HG02623 (cell line): Measurements from ENCODE around the gene MYOD1.

ENCODE experiments used
- ATAC-seq: cut with Tn5 transposase; IDR thresholded peaks from one replicate; pipeline ENCODE4 v1.9.1; 2021; ENCODE audit warnings: moderate library complexity; ENCODE audit not compliant: unreplicated experiment

Gene MYOD1

DNA sequence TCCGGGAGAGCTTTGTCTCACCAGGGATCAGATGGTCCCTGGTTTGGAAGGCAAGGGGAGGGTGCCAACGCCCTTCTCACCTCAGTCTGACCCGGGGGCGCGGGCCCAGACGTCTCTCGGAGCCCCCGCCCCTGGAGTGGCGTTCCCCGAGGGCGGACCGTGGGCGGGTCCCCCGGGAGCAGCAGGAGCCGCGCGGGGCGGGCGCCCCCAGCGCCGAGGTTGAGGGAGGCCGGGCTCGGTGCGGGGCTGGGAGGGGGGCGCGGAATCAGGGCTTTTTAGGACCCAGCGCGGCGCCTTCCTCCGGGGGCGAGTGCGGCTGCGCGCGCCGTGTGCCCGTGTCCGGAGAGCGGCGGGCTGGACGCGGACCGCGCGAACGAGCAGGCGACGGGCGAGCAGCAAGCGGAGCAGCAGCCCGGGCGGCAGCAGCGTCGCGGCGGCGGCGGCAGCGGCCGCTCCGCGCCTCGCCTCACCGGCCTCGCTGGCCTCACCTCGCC is 15.1 kb downstream of the MYOD1 start, which contains the start of gene KCNC1:
Gene KCNC1 (plus strand): TSS at position 364 of the 494 bp plus-strand sequence. CDS start 1,222 bp downstream, outside the sequence.
- no peak for ATAC-seq

DNA sequence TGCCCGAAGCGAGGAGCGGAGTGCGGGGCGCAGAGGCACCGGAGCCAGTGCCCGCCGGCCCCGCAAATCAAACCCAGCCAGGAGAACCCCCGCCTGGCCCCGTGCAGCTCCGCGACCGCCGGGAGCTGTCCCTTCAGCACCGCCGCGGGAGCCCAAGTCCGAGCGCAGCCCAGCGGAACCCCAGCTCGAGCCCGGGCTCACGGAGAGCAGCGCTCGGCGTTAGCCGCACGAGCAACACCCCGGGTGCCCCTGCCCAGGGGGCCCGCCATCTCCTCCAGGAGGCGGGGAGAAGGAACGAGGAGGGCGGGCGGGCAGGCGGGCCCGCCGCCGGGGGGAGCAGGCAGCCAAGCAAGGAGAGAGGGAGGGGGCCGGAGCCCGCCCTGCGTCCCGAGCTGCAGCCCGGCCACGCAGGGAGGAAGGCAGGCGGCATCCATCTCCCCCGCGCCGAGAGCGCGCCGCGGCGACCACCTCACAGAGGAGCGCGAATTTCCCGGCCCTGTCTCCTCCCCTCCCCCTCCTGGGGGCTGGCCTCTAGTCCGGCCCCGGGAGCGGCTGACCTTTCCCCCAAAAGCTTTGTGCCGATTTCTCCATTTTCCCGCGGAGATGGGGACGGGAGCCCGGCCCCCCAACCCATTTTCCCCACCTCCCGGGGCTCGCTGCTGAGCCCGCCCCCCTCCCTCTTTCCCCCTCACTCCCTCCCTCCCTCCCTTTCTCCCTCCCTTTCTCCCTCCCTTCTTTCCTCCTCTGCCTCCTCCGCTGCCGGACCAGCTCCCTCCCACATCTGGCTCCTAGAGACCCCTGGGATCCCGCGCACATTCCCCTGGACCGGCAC is 15.8 kb downstream of the MYOD1 start:
- no peak for ATAC-seq

DNA sequence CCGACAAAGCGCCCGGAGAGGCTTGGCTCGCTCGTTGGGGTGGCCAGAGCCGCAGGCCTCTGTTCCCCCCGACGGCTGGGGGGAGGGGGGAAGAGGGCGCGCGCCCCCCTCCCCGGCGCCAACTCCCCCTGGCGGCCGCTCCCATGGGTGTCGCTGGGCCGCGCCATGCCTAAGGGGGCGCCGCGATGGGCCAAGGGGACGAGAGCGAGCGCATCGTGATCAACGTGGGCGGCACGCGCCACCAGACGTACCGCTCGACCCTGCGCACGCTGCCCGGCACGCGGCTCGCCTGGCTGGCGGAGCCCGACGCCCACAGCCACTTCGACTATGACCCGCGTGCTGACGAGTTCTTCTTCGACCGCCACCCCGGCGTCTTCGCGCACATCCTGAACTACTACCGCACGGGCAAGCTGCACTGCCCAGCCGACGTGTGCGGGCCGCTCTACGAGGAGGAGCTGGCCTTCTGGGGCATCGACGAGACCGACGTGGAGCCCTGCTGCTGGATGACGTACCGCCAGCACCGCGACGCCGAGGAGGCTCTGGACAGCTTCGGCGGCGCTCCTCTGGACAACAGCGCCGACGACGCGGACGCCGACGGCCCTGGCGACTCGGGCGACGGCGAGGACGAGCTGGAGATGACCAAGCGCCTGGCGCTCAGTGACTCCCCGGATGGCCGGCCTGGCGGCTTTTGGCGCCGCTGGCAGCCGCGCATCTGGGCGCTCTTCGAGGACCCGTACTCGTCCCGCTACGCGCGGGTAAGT is 16.6 kb downstream of the MYOD1 start:
- no peak for ATAC-seq

DNA sequence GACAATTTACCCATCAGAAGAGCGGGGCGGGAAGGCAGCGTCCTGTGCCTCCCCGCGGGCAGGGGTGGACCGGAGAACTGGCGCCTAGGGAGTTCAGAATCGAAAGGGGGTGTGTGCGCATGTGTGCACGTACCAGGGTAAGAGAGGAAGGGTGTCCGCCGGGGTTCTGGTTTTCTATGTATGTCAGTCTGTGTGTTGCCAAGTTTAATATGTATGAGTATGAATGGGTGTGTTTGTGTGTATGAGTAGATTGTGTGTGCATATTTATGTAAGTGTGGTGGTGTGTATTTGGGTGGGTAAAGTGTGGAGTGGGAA is 17.2 kb downstream of the MYOD1 start:
- ATAC-seq = no peak

DNA sequence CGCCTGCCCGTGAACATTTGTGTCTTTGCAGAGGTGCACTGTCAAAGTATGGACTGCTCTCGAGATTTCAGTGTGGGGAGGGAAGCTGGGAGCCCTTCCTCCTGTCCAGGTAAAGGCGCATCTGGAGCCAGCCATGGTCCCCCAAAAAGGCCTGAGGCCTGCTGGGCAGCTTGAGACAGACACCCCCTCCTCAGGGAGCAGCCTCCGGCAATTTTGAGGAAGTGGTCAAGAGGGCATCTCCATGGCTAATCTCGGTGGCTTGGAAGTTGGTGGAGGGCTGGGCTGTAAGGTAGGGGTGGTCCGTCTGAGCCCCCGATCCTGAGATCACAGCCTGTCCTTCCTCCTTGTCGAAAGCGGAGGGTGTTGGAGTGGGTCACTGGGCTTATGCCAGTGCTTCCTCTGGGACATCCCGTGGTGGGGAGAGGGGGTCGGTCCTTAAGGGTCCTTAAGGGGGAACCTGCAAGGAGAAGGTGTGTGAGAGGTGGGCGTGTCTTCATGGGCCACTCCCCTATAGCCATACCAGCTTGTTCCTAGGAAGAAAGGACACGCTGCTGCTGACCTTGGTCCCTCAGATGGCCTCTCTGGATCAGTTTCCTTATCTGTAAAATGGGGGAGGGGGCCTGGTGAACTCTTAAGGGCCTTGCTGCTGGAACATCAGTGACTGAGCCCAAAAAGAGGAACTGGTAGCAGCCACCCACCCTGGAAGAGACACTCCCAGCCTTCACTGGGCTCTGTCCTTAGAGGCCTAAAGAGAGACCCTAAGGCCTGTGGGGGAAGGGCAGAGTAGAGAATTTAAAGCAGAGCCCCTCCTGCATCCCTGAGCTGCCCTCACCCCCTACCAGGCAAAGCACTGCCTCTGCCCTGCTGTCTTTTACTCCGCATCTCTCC is 17.8 kb downstream of the MYOD1 start:
- ATAC-seq = no peak

DNA sequence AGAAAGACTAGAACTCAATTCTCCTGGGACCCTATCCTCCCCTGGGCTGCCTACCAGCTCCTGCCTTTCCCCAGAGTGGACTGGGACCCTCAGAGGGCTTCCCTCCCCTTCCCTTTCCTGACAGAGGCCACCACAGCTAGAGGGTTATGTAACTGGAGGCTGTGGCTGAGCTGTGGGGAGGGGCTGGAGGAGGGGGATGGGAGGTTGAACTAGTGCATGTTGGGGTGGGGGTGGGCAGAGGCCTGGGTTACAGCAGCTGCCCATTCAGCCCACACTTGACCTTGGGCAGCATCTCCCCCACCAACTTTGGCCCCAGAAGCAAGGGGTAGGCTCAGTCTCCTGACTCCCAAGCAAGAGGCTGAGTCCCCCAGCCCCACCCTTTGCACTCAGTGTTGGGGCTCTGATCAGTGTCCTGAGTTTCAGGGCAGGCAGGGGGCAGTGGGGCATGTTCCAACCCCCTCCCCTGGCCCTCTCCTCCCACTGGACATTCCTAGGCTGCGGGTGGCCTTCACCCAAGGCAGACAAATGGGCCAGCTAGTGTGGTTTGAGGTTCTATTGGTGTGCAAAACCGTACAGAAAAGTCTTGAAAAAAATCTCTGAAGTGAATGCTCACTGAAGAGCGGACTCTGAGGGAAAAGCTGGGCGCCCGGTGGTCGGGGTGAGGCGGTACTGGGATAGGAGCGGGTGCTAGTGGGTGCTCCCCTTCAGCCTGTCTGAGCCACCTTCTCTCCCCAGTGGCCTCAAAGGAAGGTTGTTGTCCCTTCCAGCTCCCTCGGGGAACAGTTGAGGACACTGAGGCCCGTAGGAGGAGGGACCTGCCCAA is 19.0 kb downstream of the MYOD1 start:
- ATAC-seq = no peak

DNA sequence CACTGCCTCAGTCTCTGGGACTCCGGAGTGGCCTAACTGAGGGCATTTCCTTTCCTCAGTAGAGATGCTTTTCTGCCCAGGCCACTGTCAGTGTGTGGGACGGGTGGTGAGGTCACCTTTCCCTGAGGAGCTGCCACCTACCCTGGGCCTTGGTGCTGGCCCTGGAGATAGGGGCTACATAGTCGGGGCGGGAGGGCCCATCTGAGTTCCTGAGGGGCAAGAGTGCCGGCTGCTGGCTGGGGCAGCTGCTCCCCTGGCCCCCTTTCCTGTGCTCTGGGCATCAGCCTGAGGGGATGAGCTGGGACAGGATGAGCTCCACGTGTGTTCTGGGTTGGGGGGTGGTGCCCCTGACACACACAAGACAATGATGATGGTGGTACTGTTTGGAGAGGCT is 20.6 kb downstream of the MYOD1 start:
- no peak for ATAC-seq

DNA sequence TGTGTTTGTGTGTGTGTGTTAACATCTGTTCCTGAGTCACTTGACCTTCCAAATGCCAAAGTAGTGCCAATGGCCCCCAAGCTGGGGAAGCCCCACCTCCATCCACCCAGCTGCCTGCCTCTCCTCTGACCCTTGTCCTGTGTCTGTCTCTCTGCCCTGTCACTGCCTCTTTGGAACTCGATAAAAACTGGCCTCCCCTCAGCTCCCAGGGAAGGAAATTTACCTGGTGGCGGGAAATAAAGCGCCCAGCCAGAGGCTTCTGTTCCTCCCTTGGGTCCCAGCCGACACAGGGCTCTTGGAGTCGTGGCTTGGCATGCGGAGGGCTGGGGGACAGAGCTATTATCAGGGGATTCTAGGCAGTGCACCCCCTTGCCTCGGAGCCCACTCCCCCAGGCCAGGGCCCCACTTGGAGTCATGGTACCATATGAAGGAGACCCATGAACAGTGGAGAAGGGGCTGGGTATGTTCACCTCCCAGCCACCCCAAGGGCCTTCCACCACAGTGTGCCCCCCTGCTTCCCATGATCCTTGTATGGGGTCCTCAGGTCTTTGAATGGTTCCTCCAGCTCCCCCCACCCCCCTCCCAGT is 21.4 kb downstream of the MYOD1 start:
- no peak for ATAC-seq

DNA sequence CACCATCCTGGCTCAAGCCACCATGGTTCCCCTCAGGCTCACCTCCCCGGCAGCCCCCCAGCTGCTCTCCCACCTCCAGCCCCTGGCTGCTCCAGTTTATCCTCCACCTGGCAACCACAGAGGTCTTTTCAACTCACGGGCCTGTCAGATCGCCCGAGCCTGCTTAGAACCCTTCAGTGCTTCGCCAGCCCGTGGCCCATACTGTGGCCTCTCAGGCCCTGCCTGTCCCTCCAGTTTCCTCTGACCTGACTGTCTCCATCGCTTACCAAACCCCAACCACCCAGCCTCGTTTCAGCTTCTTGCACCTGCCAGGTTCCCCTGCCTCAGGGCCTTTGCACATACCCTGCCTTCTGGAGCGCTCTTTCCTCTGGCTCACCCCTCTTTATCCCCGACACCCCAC is 22.1 kb downstream of the MYOD1 start:
- no peak for ATAC-seq

DNA sequence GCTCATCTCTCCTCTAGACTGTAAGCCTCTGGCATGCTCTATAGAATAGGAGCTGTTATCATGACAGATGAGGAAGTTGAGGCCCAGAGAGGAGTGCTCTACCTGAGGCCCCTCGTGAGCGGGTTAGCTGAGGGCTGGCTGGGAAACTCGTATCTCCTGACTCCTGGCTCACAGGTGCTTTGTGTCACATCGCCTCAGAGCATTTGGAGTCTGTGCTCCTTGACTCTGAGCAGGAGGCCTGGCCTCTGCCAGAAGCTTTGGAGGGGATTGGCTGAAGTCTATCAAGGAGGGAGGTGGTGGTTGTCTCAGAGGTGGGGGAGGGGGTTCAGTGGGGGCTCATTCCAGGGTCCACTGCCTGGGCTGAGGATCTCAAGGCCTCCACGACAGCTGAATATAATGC is 22.6 kb downstream of the MYOD1 start:
- ATAC-seq = no peak

DNA sequence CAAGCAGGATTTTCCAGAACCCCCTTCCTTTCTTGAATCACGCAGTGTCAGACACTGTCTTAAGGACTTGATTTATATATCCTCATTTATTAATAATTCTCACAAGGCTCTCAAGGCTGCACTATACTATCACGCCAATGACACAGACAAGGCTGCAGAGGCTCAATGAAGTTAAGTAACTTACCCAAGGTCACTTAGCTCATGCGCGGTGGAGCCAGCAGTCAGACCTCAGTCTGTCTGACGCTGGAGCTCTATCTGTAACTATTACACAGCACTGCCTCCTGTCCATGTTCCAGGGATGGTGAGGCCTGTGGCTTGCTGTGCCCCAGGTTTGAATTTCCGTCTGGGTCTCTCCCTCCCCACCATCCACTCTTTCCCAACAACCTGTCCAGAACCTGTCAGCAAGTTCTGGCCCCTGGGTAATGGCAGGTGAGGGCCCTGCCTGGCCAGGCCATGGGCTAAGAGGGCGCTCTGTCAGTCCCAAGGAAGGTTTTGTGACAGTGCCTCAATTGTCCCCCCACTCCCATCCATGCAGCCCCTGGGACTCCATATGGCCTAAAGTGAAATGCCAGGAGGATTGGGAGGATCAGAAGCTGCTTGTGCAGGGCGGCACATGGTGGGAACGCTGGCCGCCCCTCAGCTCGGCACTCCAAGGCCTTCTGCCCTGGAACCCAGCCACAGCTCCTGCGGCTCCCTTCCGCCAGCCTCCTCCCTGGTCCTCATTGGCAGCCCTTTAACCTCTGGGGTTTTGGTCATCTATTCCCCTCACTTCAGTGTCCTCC is 23.8 kb downstream of the MYOD1 start:
- ATAC-seq = no peak

DNA sequence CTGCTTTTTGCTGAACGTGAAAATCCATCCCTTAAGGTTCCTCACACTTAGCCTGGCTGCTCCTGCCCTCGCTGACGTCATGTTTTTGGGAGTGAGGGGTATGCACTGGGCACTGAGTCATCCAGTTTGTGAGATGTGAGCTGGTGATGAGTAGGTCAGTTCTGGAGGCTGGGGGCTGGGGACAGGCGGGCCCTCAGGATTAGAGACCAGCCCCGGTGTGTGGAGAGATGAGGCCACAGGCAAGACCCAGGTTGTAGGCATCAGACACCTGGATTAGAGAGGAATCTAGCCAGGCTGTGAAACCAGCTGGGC is 24.4 kb downstream of the MYOD1 start:
- no peak for ATAC-seq

DNA sequence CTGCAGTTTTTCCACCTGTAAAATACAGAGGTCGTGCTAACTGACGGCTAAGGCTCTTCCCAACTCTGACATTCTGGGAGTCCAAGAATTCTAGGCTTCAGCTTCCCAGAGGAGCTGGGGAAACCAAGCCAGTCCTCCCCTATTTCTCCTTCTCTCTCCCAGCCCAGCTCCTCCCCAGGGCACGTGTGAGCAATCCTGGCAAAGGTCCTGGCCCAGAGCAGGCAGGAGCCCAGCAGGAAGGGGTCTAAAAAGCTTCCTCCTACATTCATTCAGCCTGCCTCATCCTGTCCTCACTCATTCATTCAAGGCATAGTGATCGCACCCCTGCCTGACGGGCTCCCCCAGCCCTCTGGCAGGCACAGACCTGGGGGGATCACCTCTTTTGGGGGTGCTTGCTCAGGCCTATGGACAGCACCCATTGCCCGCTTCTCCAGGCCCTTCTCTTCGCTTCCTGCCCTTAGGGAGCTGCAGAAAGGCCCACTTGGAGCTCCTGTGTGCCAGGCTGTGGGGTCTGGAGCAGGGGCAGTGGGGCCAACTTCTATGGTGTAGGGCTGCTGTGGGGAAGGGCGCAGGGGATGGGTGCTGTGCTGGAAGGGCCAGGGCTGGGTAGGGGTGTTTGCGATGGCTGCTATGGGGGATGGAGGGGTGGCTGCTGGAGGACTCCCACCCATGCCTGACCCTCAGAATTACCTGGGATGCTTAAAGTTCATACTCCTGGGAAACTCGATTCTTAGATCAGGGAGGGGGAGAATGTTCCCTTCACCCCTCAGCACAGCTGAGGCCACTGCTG is 25.0 kb downstream of the MYOD1 start:
- no peak for ATAC-seq

DNA sequence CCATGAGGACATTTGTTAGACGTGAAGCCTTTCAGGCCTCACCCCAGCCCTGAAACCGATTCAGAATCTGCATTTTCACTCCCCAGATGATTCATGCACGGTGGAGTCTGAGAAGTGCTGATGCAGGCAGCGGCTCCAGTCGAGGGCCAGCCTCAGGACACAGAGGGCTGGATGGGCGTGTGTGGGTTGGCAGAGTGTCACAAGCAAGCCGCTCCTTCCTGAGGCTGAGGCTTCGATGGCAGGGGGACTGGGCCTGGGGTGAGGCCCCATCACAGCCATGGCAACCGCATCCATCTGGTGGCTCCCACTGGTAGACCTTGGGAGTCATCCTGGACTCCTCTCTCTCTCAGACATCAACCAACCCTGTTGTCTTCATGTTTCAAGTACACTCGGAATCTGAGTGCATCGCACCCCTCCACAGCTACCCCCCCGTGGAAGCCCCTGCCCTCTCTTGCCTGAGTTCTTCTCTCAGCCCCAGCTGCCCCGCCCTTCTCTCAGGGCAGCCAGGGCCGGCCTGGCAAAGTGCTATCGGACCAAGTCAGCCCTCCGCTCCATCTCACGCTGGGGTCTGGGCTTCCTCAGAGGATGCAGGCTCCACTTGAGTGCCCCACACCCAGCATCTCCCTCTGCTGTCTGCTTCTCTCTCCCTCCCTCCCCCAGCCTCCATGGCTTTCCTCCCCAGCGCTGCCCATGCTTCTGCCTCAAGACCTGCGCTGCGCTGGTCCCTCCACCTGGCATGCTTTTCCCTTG is 25.8 kb downstream of the MYOD1 start:
- ATAC-seq = no peak

DNA sequence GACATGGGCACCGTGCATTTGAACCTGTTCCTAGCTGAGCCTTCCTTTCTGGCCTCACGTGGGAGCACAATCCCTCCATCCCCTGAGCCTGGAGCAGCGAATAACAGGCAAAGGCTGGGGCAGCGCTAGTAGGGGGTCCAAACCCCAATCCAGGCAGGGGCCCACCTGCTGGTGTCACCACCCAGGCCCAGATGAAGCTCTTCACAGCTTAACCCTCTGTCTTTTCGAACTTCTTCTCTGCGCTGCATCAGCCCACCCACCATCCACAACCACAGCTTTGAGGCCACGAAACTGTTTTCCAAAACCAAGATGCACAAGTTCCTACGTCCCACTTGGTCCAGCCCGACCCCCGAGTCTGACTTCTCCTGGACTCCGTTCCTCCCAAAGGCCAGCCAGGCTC is 26.7 kb downstream of the MYOD1 start:
- ATAC-seq = no peak

DNA sequence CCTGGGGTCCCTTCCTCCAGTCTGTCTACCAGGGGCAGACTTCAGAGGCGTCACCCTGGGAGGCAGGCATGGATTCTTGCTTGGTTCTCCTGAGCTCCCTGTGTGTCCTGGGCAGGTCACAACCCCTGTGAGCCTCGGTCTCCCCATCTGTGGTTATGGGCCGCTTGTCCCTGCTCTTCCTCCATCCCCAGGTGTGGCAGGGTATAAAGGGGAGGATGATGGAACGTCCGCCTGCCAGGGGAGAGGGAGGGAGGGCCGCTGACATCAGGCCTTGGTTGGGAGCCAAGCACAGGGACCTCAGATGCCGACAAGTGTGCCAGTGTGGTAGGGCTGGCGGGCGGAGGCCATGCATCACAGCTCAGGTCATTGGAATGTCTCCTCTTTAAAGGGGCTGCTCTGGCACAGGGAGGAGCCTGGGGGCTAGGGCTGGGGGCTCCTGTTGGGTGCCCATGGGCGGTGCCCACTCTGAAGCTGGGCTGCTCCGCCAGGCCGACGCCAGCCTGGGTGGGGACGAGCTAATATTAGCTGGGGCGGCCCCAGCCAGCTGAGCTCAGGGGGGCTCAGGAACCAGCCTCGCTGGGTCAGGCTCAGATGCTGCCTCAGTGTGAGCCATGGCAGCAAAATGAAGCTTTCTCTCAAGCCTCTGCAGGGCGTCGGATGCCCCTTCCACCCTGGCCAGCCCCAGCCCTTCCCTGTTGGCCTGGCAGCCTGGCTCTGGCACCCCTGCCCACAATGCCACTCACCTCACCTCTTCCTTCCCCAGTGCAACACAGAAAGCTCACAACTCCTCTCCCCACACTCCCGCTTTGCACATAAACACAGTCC is 28.0 kb downstream of the MYOD1 start:
- no peak for ATAC-seq

DNA sequence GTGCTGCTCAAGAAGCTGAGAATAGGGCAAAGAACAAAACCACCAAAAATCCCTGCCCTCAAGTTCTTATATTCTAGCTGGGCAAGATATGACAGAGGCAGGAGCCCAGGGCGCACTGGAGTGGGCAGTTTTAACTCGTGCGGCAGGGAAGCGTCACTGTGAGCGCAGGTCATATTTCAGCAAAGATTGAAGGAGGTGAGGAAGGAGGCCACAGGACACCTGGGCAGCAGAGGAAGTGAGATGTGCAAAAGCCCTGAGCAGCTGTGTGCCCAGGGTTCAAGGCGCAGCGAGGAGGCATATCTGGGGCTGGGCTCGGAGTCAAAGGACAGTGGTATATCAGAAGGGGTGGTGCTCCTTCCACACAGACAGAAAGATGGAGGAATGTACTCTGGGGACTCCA is 28.7 kb downstream of the MYOD1 start:
- no peak for ATAC-seq
